ENCODE data around the gene C2CD2.
"Not testable (repeated sequence)": the region's sequence is repeated elsewhere in the genome, so short reads cannot be mapped to it uniquely, and the experiment has no call there.

Gene C2CD2

DNA sequence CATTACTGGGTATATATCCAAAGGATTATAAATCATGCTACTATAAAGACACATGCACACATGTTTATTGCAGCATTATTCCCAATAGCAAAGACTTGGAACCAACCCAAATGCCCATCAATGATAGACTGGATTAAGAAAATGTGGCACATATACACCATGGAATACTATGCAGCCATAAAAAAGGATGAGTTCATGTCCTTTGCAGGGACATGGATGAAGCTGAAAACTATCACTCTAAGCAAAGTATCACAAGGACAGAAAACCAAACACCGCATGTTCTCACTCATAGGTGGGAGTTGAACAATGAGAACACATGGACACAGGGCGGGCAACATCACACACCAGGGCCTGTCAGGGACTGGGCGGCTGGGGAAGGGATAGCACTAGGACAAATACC, 4.2 kb downstream of the C2CD2 start:
- not testable (repeated sequence) for H2AK5ac ChIP-seq (ENCODE audit: low read length); H3K4ac ChIP-seq (ENCODE audit: low read depth, low read length); H2BK12ac ChIP-seq (ENCODE audit: low read length); H3K9me3 ChIP-seq (ENCODE audit: insufficient read depth, low read depth, low read length); H3K18ac ChIP-seq (ENCODE audit: low read length); H2BK120ac ChIP-seq (ENCODE audit: insufficient read depth, low read length, poor library complexity); H2BK5ac ChIP-seq (ENCODE audit: low read depth, low read length, poor library complexity); H4K12ac ChIP-seq (ENCODE audit: low read depth, low read length); H3K27ac ChIP-seq (ENCODE audit: low read depth, low read length); H3K79me1 ChIP-seq (ENCODE audit: low read length); H3K79me2 ChIP-seq (ENCODE audit: control insufficient read depth, insufficient read depth, low read length, poor library complexity); H4K8ac ChIP-seq (ENCODE audit: low read depth, low read length); DNase-seq; H3K23ac ChIP-seq (ENCODE audit: low read length); H3K27me3 ChIP-seq (ENCODE audit: insufficient read depth, low read length); H3K14ac ChIP-seq (ENCODE audit: low read length); H3K9ac ChIP-seq (ENCODE audit: low read length); H3K4me3 ChIP-seq (ENCODE audit: low read depth, low read length); H4K91ac ChIP-seq (ENCODE audit: low read depth, low read length); H3K36me3 ChIP-seq (ENCODE audit: control insufficient read depth in 1 of 2, insufficient read depth in 2 of 2, low read length in 2 of 2); H2AFZ ChIP-seq (ENCODE audit: insufficient read depth, low read length, poor library complexity); H3K4me2 ChIP-seq (ENCODE audit: low read length)
- WGBS (ENCODE audit: extremely low coverage, insufficient coverage, insufficient read length): no CpG with 5 or more reads among the region's 3 CpGs
- H3K4me1 ChIP-seq (ENCODE audit: control insufficient read depth in 1 of 2, insufficient read depth in 2 of 2, low read length in 2 of 2): peaks cover 4 to 13% of the 10 kb centered on the region in 2 experiments

DNA sequence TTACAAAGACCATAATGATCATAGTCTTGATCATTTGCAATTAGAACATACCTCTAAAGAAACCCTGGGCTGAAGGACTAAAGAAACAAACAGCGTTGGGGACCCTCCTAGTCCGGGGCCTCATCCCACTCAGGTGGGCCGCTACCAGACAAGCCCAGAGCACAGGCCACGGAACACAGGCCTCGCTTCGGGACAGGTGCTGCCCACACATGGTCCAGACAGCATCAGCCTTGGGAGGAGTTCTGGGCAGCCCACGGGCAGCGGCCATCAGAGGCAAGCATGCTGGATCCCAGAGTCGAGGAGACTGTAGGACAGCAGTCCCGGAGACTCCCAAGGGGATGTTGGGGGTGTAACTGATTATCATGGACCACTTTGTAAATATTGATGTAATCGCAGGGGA, 4.9 kb downstream of the C2CD2 start:
- no peaks in the 10 kb centered on the region for H3K36me3 ChIP-seq (ENCODE audit: control insufficient read depth in 1 of 2, insufficient read depth in 2 of 2, low read length in 2 of 2)
- peaks cover 3% of the 10 kb centered on the region for H3K79me2 ChIP-seq (ENCODE audit: control insufficient read depth, insufficient read depth, low read length, poor library complexity)
- no peak overlapping the region for H3K23ac ChIP-seq (ENCODE audit: low read length)
- H3K18ac ChIP-seq (ENCODE audit: low read length): no peak overlapping the region
- H2AK5ac ChIP-seq (ENCODE audit: low read length): no peak overlapping the region
- H3K27ac ChIP-seq (ENCODE audit: low read depth, low read length): no peak overlapping the region
- peaks cover 0 to 8% of the 10 kb centered on the region in 2 experiments for H3K4me1 ChIP-seq (ENCODE audit: control insufficient read depth in 1 of 2, insufficient read depth in 2 of 2, low read length in 2 of 2)
- DNase-seq: no peak
- whole genome bisulfite sequencing (ENCODE audit: extremely low coverage, insufficient coverage, insufficient read length): no CpG with 5 or more reads among the region's 11 CpGs
- H4K8ac ChIP-seq (ENCODE audit: low read depth, low read length): no peak overlapping the region
- no peak overlapping the region for H3K14ac ChIP-seq (ENCODE audit: low read length)
- H2AFZ ChIP-seq (ENCODE audit: insufficient read depth, low read length, poor library complexity): no peak overlapping the region
- H3K79me1 ChIP-seq (ENCODE audit: low read length): peaks cover 3% of the 10 kb centered on the region
- H3K9me3 ChIP-seq (ENCODE audit: insufficient read depth, low read depth, low read length): no peaks in the 10 kb centered on the region
- no peak overlapping the region for H2BK120ac ChIP-seq (ENCODE audit: insufficient read depth, low read length, poor library complexity)
- no peak overlapping the region for H3K4ac ChIP-seq (ENCODE audit: low read depth, low read length)
- H2BK12ac ChIP-seq (ENCODE audit: low read length): no peak overlapping the region
- no peak overlapping the region for H4K12ac ChIP-seq (ENCODE audit: low read depth, low read length)
- H2BK5ac ChIP-seq (ENCODE audit: low read depth, low read length, poor library complexity): no peak overlapping the region
- H3K4me2 ChIP-seq (ENCODE audit: low read length): no peak overlapping the region
- H4K91ac ChIP-seq (ENCODE audit: low read depth, low read length): no peak overlapping the region
- H3K27me3 ChIP-seq (ENCODE audit: insufficient read depth, low read length): no peaks in the 10 kb centered on the region
- no peak overlapping the region for H3K4me3 ChIP-seq (ENCODE audit: low read depth, low read length)
- H3K9ac ChIP-seq (ENCODE audit: low read length): no peak overlapping the region

DNA sequence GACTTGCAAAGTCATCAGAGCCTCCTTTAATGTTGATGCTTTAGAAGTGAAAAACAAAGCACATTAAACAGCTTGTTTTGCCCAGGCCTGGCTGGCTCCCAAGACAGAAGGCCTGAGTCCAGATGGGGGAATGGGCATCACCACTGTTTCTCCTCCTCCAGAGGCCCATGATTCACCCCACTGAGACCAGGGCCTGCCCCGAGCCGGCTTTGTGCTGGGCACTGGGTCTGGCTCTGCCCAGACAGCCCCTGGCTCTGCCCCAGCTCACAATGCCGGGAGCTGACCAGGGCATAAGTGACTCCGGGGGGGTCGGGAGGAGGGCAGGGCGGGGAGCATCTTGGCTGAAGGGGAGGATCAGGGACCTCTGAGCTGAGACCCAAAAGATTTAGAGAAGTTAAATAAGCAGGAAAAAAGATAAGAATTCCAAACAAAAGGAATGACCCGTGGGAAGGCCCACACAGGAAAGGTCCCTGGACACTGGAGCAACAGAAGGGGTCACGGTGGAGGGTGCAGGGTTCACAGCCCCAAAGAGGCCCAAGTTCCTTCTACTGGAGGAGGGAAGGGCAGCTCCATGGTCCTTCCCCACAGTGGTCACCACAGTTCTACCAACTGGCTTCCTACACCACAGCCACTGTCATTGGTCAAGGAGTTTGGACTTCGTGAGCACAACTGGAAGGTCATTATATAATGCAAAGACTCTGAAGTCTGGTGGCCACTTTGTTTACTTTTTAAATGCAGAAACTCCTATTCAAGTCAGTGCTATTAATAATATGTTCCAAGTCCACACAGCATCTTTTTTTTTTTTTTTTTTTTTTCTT, 5.5 kb downstream of the C2CD2 start:
- Histone ChIP-seq H3K79me2 (ENCODE audit: control insufficient read depth, insufficient read depth, low read length, poor library complexity) (peaks cover under 1% of the 10 kb centered on the region), H2BK5ac (ENCODE audit: low read depth, low read length, poor library complexity) (no peak overlapping the region), H3K18ac (ENCODE audit: low read length) (no peak overlapping the region), H3K4ac (ENCODE audit: low read depth, low read length) (no peak overlapping the region), H4K12ac (ENCODE audit: low read depth, low read length) (no peak overlapping the region), H2BK12ac (ENCODE audit: low read length) (no peak overlapping the region), H2AK5ac (ENCODE audit: low read length) (no peak overlapping the region), H4K8ac (ENCODE audit: low read depth, low read length) (no peak overlapping the region), H3K27me3 (ENCODE audit: insufficient read depth, low read length) (no peaks in the 10 kb centered on the region), H3K79me1 (ENCODE audit: low read length) (peaks cover under 1% of the 10 kb centered on the region), H4K91ac (ENCODE audit: low read depth, low read length) (no peak overlapping the region), H3K4me1 (ENCODE audit: control insufficient read depth in 1 of 2, insufficient read depth in 2 of 2, low read length in 2 of 2) (peaks cover 0 to 5% of the 10 kb centered on the region in 2 experiments), H3K9ac (ENCODE audit: low read length) (no peak overlapping the region), H3K14ac (ENCODE audit: low read length) (no peak overlapping the region), H2BK120ac (ENCODE audit: insufficient read depth, low read length, poor library complexity) (no peak overlapping the region), H2AFZ (ENCODE audit: insufficient read depth, low read length, poor library complexity) (no peak overlapping the region), H3K4me3 (ENCODE audit: low read depth, low read length) (no peak overlapping the region), H3K36me3 (ENCODE audit: control insufficient read depth in 1 of 2, insufficient read depth in 2 of 2, low read length in 2 of 2) (no peaks in the 10 kb centered on the region), H3K23ac (ENCODE audit: low read length) (no peak overlapping the region), H3K27ac (ENCODE audit: low read depth, low read length) (no peak overlapping the region), H3K9me3 (ENCODE audit: insufficient read depth, low read depth, low read length) (no peaks in the 10 kb centered on the region), H3K4me2 (ENCODE audit: low read length) (no peak overlapping the region)
- DNase-seq: no peak
- WGBS (ENCODE audit: extremely low coverage, insufficient coverage, insufficient read length): no CpG with 5 or more reads among the region's 9 CpGs

DNA sequence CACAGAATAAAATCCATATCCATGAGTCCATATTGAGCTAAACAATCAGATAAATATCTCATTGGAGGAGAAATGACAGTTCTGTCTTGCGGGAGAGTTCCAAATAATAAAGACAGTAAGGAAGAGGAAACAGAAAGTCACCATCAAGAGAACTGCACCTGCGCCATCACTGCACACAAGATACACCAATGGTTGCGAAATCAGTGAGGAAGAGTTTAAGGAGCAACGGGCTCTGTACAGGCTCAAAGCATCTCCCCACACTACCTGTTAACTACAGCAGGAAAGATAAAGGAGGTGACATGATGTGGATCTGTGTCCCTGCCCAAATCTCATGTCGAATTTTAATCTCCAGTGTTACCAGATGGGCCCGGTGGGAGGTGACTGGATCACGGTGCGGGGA, 7.8 kb downstream of the C2CD2 start:
- Histone ChIP-seq H4K91ac (ENCODE audit: low read depth, low read length) (no peak overlapping the region), H3K9ac (ENCODE audit: low read length) (no peak overlapping the region), H2BK120ac (ENCODE audit: insufficient read depth, low read length, poor library complexity) (no peak overlapping the region), H3K27me3 (ENCODE audit: insufficient read depth, low read length) (no peaks in the 10 kb centered on the region), H3K4me3 (ENCODE audit: low read depth, low read length) (no peak overlapping the region), H2BK5ac (ENCODE audit: low read depth, low read length, poor library complexity) (no peak overlapping the region), H3K18ac (ENCODE audit: low read length) (no peak overlapping the region), H2AFZ (ENCODE audit: insufficient read depth, low read length, poor library complexity) (no peak overlapping the region), H3K4ac (ENCODE audit: low read depth, low read length) (no peak overlapping the region), H4K12ac (ENCODE audit: low read depth, low read length) (no peak overlapping the region), H4K8ac (ENCODE audit: low read depth, low read length) (no peak overlapping the region), H3K14ac (ENCODE audit: low read length) (no peak overlapping the region), H3K9me3 (ENCODE audit: insufficient read depth, low read depth, low read length) (no peaks in the 10 kb centered on the region), H3K27ac (ENCODE audit: low read depth, low read length) (no peak overlapping the region), H3K36me3 (ENCODE audit: control insufficient read depth in 1 of 2, insufficient read depth in 2 of 2, low read length in 2 of 2) (no peaks in the 10 kb centered on the region), H3K4me2 (ENCODE audit: low read length) (no peak overlapping the region), H3K23ac (ENCODE audit: low read length) (no peak overlapping the region), H3K4me1 (ENCODE audit: control insufficient read depth in 1 of 2, insufficient read depth in 2 of 2, low read length in 2 of 2) (no peaks in the 10 kb centered on the region), H2BK12ac (ENCODE audit: low read length) (no peak overlapping the region), H3K79me1 (ENCODE audit: low read length) (no peaks in the 10 kb centered on the region), H2AK5ac (ENCODE audit: low read length) (no peak overlapping the region), H3K79me2 (ENCODE audit: control insufficient read depth, insufficient read depth, low read length, poor library complexity) (no peaks in the 10 kb centered on the region)
- no CpG with 5 or more reads among the region's 8 CpGs for whole genome bisulfite sequencing (ENCODE audit: extremely low coverage, insufficient coverage, insufficient read length)
- DNase-seq: no peak
